Neuronal stem cell (in vitro differentiated cells): Measurements from ENCODE around the gene MPND.

Experiments
- DNase-seq: peaks from one replicate; pipeline ENCODE4 v3.0.0-alpha.2; 2013; ENCODE audit warnings: low spot score
- H2AFZ ChIP-seq: one replicate; pipeline ENCODE4 v1.6.1; 2013; ENCODE audit warnings: mild to moderate bottlenecking, low read length, inconsistent platforms
- H2AK5ac ChIP-seq: 2 replicates; pipeline ENCODE4 v1.6.1; 2013; ENCODE audit warnings: low read depth, mild to moderate bottlenecking, inconsistent platforms, low read length, moderate library complexity, mixed read lengths
- H2BK120ac ChIP-seq: 2 replicates; pipeline ENCODE4 v1.6.1; 2013; ENCODE audit warnings: low read depth, mild to moderate bottlenecking, inconsistent platforms, low read length, moderate library complexity, mixed read lengths
- H2BK12ac ChIP-seq: one replicate; pipeline ENCODE4 v1.6.1; 2013; ENCODE audit warnings: low read length, inconsistent platforms
- H2BK15ac ChIP-seq: 2 replicates; pipeline ENCODE4 v1.6.1; 2013; ENCODE audit warnings: mild to moderate bottlenecking, low read length, inconsistent platforms, mixed read lengths
- H2BK5ac ChIP-seq: one replicate; pipeline ENCODE4 v1.6.1; 2013; ENCODE audit warnings: inconsistent platforms, mild to moderate bottlenecking, low read length, moderate library complexity
- H3K14ac ChIP-seq: one replicate; pipeline ENCODE4 v1.6.1; 2013; ENCODE audit warnings: low read length, inconsistent platforms
- H3K18ac ChIP-seq: 2 replicates; pipeline ENCODE4 v1.6.1; 2013; ENCODE audit warnings: low read length, inconsistent platforms
- H3K23ac ChIP-seq: 2 replicates; pipeline ENCODE4 v1.6.1; 2013; ENCODE audit warnings: low read depth, mild to moderate bottlenecking, mixed read lengths, low read length, inconsistent platforms; ENCODE audit not compliant: poor library complexity
- H3K27ac ChIP-seq: replicated peaks from 3 replicates; pipeline ENCODE4 v1.5.1; 2013; ENCODE audit warnings: low read length, inconsistent platforms
- H3K27me3 ChIP-seq, 3 experiments: 2 replicates each; pipeline ENCODE4 v1.6.1; 2013; ENCODE audit warnings: low read length in 3 of 3, mild to moderate bottlenecking in 2 of 3, inconsistent platforms in 1 of 3, low read depth in 1 of 3, mixed read lengths in 1 of 3, moderate library complexity in 1 of 3; ENCODE audit not compliant: control insufficient read depth in 3 of 3, insufficient read depth in 3 of 3
- H3K36me3 ChIP-seq, 2 donors: replicated peaks in 1 of 2; 2 replicates each; pipeline ENCODE4 v1.6.1; 2013; ENCODE audit warnings: low read length in 2 of 2; ENCODE audit not compliant: control insufficient read depth in 2 of 2, insufficient read depth in 2 of 2
- H3K4ac ChIP-seq: 2 replicates; pipeline ENCODE4 v1.6.1; 2013; ENCODE audit warnings: inconsistent platforms, mild to moderate bottlenecking, low read length, moderate library complexity
- H3K4me1 ChIP-seq, 2 donors: 1 replicate in 1 of 2; 2 replicates in 1 of 2; pipeline ENCODE4 v1.6.1; 2013; ENCODE audit warnings: low read length in 2 of 2, low read depth in 1 of 2; ENCODE audit not compliant: control insufficient read depth in 2 of 2, insufficient read depth in 1 of 2
- H3K4me2 ChIP-seq: one replicate; pipeline ENCODE4 v1.6.1; 2013; ENCODE audit warnings: mild to moderate bottlenecking, low read length, inconsistent platforms; ENCODE audit not compliant: insufficient read depth, poor library complexity, severe bottlenecking
- H3K4me3 ChIP-seq, 2 donors: 2 replicates each; pipeline ENCODE4 v1.5.1; 2013; ENCODE audit warnings: low read length in 2 of 2, mild to moderate bottlenecking in 2 of 2, inconsistent platforms in 1 of 2, moderate library complexity in 1 of 2
- H3K79me1 ChIP-seq: one replicate; pipeline ENCODE4 v1.6.1; 2013; ENCODE audit warnings: low read depth, mild to moderate bottlenecking, inconsistent platforms, low read length, moderate library complexity
- H3K9ac ChIP-seq: one replicate; pipeline ENCODE4 v1.6.1; 2013; ENCODE audit warnings: mild to moderate bottlenecking, low read depth, low read length, inconsistent platforms; ENCODE audit not compliant: poor library complexity
- H3K9me3 ChIP-seq, 2 donors: replicated peaks in 1 of 2; 2 replicates each; pipeline versions ENCODE3 to v1.6.1; 2013; ENCODE audit warnings: low read length in 2 of 2, mild to moderate bottlenecking in 2 of 2, inconsistent platforms in 1 of 2, low read depth in 1 of 2, mixed read lengths in 1 of 2, moderate library complexity in 1 of 2; ENCODE audit not compliant: control insufficient read depth in 2 of 2, insufficient read depth in 1 of 2
- H4K8ac ChIP-seq: one replicate; pipeline ENCODE4 v1.6.1; 2013; ENCODE audit warnings: low read depth, mild to moderate bottlenecking, inconsistent platforms, low read length, moderate library complexity
- H4K91ac ChIP-seq: one replicate; pipeline ENCODE4 v1.6.1; 2013; ENCODE audit warnings: low read length, low read depth, mild to moderate bottlenecking, inconsistent platforms; ENCODE audit not compliant: poor library complexity
- WGBS, 2 donors: extraction: QIAGEN DNeasy Blood & Tissue Kit; methylation state at CpG; one replicate each; pipeline ENCODE4 v1.1.7; 2013; ENCODE audit warnings: missing lambda C conversion rate in 2 of 2, mixed read lengths in 1 of 2; ENCODE audit not compliant: insufficient read length in 2 of 2, insufficient replicate concordance in 1 of 2; ENCODE audit errors: extremely low coverage in 2 of 2; 5-methylcytosine and 5-hydroxymethylcytosine counted together

MPND gene

GRCh38 chr19:4360641-4361151 is 17.3 kb downstream of the MPND start:
- no peak overlapping the region for H2BK12ac ChIP-seq
- H2BK5ac ChIP-seq = peak overlapping the region; percentile 66
- H3K27me3 ChIP-seq = no peaks in the 10 kb centered on the region
- DNase-seq = no peak
- H4K8ac ChIP-seq = no peak overlapping the region
- no peaks in the 10 kb centered on the region for H3K9me3 ChIP-seq
- H3K36me3 ChIP-seq = peaks cover 52 to 98% of the 10 kb centered on the region in 2 donors
- H3K27ac ChIP-seq = no peak overlapping the region
- H3K14ac ChIP-seq = no peak overlapping the region
- H4K91ac ChIP-seq = no peak overlapping the region
- H3K4me3 ChIP-seq = no peak overlapping the region
- H3K79me1 ChIP-seq = peaks cover 13% of the 10 kb centered on the region
- no peak overlapping the region for H2BK15ac ChIP-seq
- H2AFZ ChIP-seq = no peak overlapping the region
- peaks cover 0 to 5% of the 10 kb centered on the region in 2 donors for H3K4me1 ChIP-seq
- H3K18ac ChIP-seq = peak overlapping the region; percentile 58
- H2AK5ac ChIP-seq = no peak overlapping the region
- no peak overlapping the region for H2BK120ac ChIP-seq
- WGBS, 2 donors = no CpG with 5 or more reads among the region's 12 CpGs
- no peak overlapping the region for H3K4ac ChIP-seq
- peak overlapping the region; percentile 30 for H3K9ac ChIP-seq
- H3K23ac ChIP-seq = peak overlapping the region; percentile 45
- H3K4me2 ChIP-seq = no peak overlapping the region

- H3K14ac ChIP-seq = no peak overlapping the region
- WGBS, 2 donors = no CpG with 5 or more reads among the region's 50 CpGs
- peak overlapping the region; percentile 43 for H3K27ac ChIP-seq
- H2AFZ ChIP-seq = no peak overlapping the region
- no peak overlapping the region for H3K4ac ChIP-seq
- no peaks in the 10 kb centered on the region for H3K27me3 ChIP-seq
- H3K4me1 ChIP-seq = peaks cover 0 to 5% of the 10 kb centered on the region in 2 donors
- no peak overlapping the region for H4K8ac ChIP-seq
- peak overlapping the region; percentile 37 for H2AK5ac ChIP-seq
- H3K9me3 ChIP-seq = no peaks in the 10 kb centered on the region
- H3K23ac ChIP-seq = peak overlapping the region; percentile 98
- no peak overlapping the region for H4K91ac ChIP-seq
- peak overlapping the region; percentile 30 for H3K9ac ChIP-seq
- H2BK15ac ChIP-seq = no peak overlapping the region
- H3K79me1 ChIP-seq = peaks cover 11% of the 10 kb centered on the region
- peaks cover 53 to 98% of the 10 kb centered on the region in 2 donors for H3K36me3 ChIP-seq
- H3K4me2 ChIP-seq = no peak overlapping the region
- peak overlapping the region; percentile 58 for H3K18ac ChIP-seq
- peak overlapping the region; percentile 58 for H2BK12ac ChIP-seq
- no peak for DNase-seq
- H3K4me3 ChIP-seq = peak overlapping the region in 1 of 2 donors; percentile 51
- H2BK5ac ChIP-seq = peak overlapping the region; percentile 66
- no peak overlapping the region for H2BK120ac ChIP-seq
These were observed 18.0 kb downstream of the MPND start for GRCh38 chr19:4361152-4362046.

GRCh38 chr19:4362101-4362828 is 18.9 kb downstream of the MPND start:
- WGBS, 2 donors = no CpG with 5 or more reads among the region's 32 CpGs
- Histone ChIP-seq H2BK5ac (peak overlapping the region; percentile 39), H3K4me1 (peaks cover 0 to 5% of the 10 kb centered on the region in 2 donors), H3K4ac (no peak overlapping the region), H3K18ac (peak overlapping the region; percentile 76), H2BK12ac (peak overlapping the region; percentile 58), H3K23ac (peak overlapping the region; percentile 98), H2AK5ac (peak overlapping the region; percentile 37), H3K79me1 (peaks cover 18% of the 10 kb centered on the region), H3K4me2 (no peak overlapping the region), H3K14ac (peak overlapping the region; percentile 25), H2AFZ (no peak overlapping the region), H3K27ac (peak overlapping the region; percentile 43), H3K9ac (peak overlapping the region; percentile 50), H3K36me3 (peaks cover 56 to 97% of the 10 kb centered on the region in 2 donors), H3K9me3 (no peaks in the 10 kb centered on the region), H3K27me3 (no peaks in the 10 kb centered on the region), H3K4me3 (peak overlapping the region in 1 of 2 donors; percentile 51), H4K91ac (no peak overlapping the region), H2BK120ac (no peak overlapping the region), H2BK15ac (no peak overlapping the region), H4K8ac (no peak overlapping the region)
- no peak for DNase-seq
